Mesenteric fat pad (tissue), 1 donor: Measurements from ENCODE around the gene B3GALT4. TPM values are rescaled to one million over a fixed set of nuclear protein-coding genes. Genes with fewer than 3 reads are reported as not detected.

Experiments used
- DNase-seq: peaks from one replicate; pipeline ENCODE4 v3.0.0-alpha.2; 2020; ENCODE audit warnings: low spot score
- total RNA-seq: library from RNA; stranded (reverse); fragmentation: NEBNext Ultra II Directional; extraction: Animal tissue kit (Norgen Biotek cat#: 25700); gene quantifications from one replicate; pipeline ENCODE4 v1.2.1, GENCODE V29; 2021
- donor health status: DM: yes; HTN: yes; CAD: no.

B3GALT4 gene
- total RNA-seq, 1 donor from 2014 or later: 10.7 TPM

DNA sequence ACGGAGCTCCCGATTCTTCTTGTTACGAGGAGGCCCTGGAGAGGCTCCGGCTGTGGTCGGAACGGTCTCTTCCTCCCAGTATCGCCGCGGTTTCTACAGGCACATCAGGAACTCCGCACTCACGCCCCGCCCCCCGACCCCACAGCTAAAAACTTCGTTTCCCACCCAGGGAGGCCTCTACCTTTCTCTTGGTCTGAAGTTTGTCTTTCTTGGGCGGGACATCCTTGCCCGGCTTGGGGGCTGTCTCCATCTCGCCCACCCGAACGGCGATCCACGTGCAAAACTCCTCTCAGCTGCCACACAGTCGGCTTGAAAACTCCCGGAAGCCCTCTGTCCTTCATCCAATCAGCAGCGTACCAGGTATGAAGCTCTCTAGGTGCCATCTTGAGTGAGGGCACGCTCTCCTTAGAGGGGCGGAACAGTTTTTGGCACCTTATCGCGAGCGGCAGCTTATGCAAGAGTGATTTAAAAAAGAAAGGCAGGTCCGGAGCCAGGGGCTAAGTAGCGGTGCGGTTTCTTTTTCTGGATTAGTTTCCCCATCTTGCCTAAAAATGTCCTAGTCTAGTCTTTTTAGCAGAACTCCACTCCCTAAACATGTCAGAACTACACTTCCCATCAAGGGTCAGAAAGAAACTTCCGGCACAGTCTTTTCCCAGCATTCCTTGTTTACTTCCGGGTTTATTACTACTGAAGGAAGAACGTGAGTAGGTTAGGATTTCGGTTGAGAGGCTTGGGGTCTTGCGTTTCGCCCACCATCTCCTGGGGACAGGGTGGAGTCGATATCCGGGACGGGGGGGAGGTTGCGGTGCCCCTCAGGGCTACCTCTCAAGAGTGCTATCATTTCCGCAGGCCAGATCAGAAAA, 12.2 kb downstream of the B3GALT4 start, which contains the start of the genes PFDN6 and WDR46:
Gene PFDN6 (plus strand): TSS at position 681 of the 863 bp plus-strand sequence. CDS start 256 bp downstream, outside the sequence.
Gene WDR46 (minus strand): TSS at position 319 of the 863 bp plus-strand sequence. CDS start 69 bp downstream, at position 250.
- DNase-seq: no peak

GRCh38 chr6:33289784-33290315, 12.9 kb downstream of the B3GALT4 start:
- peak; percentile 89 for DNase-seq

- no peak for DNase-seq
Measured at GRCh38 chr6:33290459-33290858, 13.5 kb downstream of the B3GALT4 start.

DNA sequence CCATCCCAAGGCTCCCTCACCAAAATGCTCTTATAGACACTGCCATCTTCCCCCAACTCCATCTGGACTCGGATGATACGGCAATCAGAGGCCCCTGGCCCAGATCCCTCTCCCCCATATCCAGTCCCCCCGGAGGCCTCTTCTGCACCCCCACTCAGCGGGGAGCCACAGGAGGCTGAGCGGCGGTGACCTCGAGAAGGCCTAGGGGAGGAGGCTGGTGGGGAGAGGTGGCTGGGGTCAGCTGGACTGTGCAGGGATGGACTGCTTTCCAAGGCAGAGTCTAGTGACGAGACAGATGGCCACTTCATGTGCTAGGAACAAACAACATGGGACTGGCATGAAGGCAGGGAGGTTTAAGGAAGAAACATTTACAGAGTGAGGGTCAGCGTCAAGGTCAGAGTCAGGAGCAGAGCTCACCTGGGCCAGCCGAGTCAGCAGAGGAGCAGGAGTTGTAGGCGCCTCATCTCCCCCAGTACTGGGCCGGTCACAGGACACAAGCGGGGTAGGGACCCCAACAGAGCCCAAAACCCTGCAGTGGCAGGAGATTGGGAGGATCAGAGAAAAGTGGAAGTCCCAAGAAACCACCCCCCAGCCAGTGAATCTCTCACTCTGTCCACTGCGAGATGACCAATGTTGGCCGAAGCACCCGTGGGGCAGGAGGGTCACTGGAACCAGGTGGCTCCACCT, 16.2 kb downstream of the B3GALT4 start:
- no peak for DNase-seq

- no peak for DNase-seq
Measured at GRCh38 chr6:33294086-33294823, 17.3 kb downstream of the B3GALT4 start.

- no peak for DNase-seq
Measured at GRCh38 chr6:33295621-33296369, 18.9 kb downstream of the B3GALT4 start.

GRCh38 chr6:33296797-33297405, 20.0 kb downstream of the B3GALT4 start:
- DNase-seq: no peak

- DNase-seq: no peak
Measured at GRCh38 chr6:33297406-33297955, 20.6 kb downstream of the B3GALT4 start.

GRCh38 chr6:33297956-33298772, 21.2 kb downstream of the B3GALT4 start:
- no peak for DNase-seq

DNA sequence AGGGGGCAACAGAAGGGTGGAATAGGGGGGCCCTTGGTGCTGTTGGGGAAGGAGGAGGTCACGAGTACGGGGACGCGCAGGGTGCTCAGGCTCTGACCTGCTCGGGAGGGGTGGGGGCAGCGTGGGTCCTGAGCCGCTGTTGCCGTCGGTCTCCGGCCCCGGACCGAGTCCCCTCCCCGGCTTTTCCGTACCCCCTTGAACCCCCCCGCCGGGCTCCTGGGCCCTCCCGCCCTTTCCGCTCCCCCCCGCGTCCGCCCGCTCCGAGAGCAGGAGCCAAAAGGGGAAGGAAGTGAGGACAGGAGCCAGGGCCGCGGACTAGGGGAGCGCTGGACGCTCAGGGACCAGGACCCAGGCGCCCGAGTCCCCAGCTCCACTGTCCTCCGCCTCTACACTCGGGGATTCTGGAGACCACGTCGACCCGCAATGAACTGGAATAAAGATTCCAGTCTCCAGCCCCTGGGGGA, 21.9 kb downstream of the B3GALT4 start, which contains the start of gene RGL2:
Gene RGL2 (minus strand): TSS at position 170 of the 464 bp plus-strand sequence. CDS start 332 bp downstream, outside the sequence.
- peak; percentile 95 for DNase-seq

GRCh38 chr6:33299237-33299944, 22.5 kb downstream of the B3GALT4 start:
- peak; percentile 97 for DNase-seq

GRCh38 chr6:33301877-33302276, 25.0 kb downstream of the B3GALT4 start:
- DNase-seq: no peak

DNA sequence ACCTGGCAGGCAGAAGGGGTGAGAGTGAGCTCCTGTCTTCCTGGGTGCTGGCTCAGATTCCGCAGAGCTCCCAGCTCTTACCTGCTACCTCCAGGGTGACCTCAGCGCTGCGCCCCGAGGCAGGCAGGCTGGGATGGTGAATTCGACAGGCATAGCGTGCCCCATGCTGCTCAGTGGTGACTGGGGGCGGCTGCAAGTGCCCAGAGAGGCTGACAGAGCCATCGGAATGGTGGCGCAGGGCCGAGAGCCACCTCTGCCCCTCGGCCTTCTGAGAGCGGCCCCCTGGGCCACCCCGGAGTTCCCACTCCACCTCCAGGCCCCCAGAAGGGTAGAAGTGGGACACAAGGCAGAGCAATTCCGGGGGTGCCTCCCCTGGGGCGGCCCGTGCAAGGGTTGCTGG, 27.3 kb downstream of the B3GALT4 start:
- DNase-seq: no peak

GRCh38 chr6:33305052-33305451, 28.1 kb downstream of the B3GALT4 start:
- no peak for DNase-seq

- DNase-seq: no peak
Measured at GRCh38 chr6:33306356-33306755, 29.4 kb downstream of the B3GALT4 start.

DNA sequence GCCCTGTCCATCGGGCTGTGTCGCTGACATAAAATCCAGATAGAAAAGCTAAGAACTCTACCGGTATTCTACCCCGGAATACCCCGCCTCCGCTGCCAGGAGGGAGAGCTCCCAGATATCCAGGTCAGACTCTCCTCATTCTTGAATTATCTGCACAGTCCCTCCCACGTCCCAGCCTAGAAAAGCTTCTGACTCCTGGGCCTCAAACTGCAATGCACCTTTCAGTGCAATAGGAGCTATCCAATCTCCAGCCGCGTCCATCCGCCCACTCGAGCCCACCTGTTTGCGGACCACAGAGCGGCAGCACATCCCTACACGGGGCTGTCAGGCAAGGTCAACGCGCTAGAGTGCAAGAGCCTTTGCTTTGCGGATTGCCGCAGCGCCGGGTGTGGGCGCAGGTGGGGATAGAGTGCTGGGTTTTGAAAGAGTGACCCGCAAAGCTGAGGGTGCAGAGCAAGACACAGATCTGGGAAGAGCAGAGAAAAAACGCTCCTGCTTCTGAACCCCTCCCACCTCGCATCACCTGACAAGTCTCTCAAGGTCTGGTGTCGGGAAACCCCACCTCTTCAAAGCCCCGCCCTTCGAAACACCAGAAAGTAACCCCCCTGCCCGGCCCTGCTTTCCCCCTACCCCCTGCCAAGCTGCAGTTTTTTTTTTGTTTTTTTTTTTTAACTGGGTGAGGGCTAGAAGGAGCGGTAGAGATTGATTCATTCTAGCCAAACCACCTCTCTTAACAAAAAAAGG, 35.6 kb downstream of the B3GALT4 start:
- no peak for DNase-seq

- DNase-seq: no peak
Measured at GRCh38 chr6:33313105-33313708, 36.3 kb downstream of the B3GALT4 start.
